PC-9 (cell line): ENCODE data around the gene ITGA3. TPM values are rescaled to one million over a fixed set of nuclear protein-coding genes. Genes with fewer than 3 reads are reported as not detected.

ENCODE experiments used
- BruUV-seq: library from RNA; stranded (reverse); fragments of 400-500 nt; replicated peaks from 2 replicates; lab custom pipeline; 2021; lab: Mats Ljungman, UMichigan
- CTCF ChIA-PET: fragments of 300-600 bp; sonication (Branson Sonifier 250); formaldehyde crosslinking; loops from one replicate; lab custom pipeline; 2022; ENCODE audit warnings: antibody characterized with exemption; lab: Charles Lee
- POLR2A ChIA-PET: fragments of 300-600 bp; sonication (Branson Sonifier 250); formaldehyde crosslinking; loops from one replicate; lab custom pipeline; 2022; ENCODE audit warnings: antibody characterized with exemption; ENCODE audit not compliant: unreplicated experiment; lab: Charles Lee
- DNase-seq, 2 experiments: peaks; one replicate each; pipeline versions ENCODE4 v3.0.0 to v3.0.0-alpha.2; 2015 to 2022; ENCODE audit warnings: mixed read lengths in 1 of 2
- H2AFZ ChIP-seq: fragments of 200-600 bp; sonication (generic); 2 replicates; pipeline ENCODE4 v1.8.1; 2017; ENCODE audit warnings: antibody characterized with exemption
- H3F3A ChIP-seq: fragments of 200-600 bp; sonication (generic); 2 replicates; pipeline ENCODE4 v1.8.1; 2017; ENCODE audit warnings: antibody characterized with exemption, mild to moderate bottlenecking, low read depth; ENCODE audit not compliant: insufficient read depth
- H3K27ac ChIP-seq: fragments of 200-600 bp; sonication (generic); 2 replicates; pipeline ENCODE4 v1.6.1; 2016; ENCODE audit warnings: mixed run types
- H3K27me3 ChIP-seq: fragments of 200-600 bp; sonication (generic); 2 replicates; pipeline ENCODE4 v1.6.1; 2016; ENCODE audit warnings: low read depth, mixed run types; ENCODE audit not compliant: insufficient read depth
- H3K36me3 ChIP-seq: fragments of 200-600 bp; sonication (generic); 2 replicates; pipeline ENCODE4 v1.6.1; 2016; ENCODE audit warnings: low read depth, mixed run types
- H3K4me1 ChIP-seq: fragments of 200-600 bp; sonication (generic); replicated peaks from 2 replicates; pipeline ENCODE4 v1.6.1; 2016; ENCODE audit warnings: mixed run types; ENCODE audit not compliant: insufficient read depth
- H3K4me2 ChIP-seq: fragments of 200-600 bp; sonication (generic); 2 replicates; pipeline ENCODE4 v1.6.1; 2017; ENCODE audit warnings: mixed run types
- H3K4me3 ChIP-seq: fragments of 200-600 bp; sonication (generic); 2 replicates; pipeline ENCODE4 v1.6.1; 2016; ENCODE audit warnings: mixed run types
- H3K79me2 ChIP-seq: fragments of 200-600 bp; sonication (generic); 2 replicates; pipeline ENCODE4 v1.6.1; 2017; ENCODE audit warnings: low read depth, mixed run types
- H3K9me2 ChIP-seq: fragments of 200-600 bp; sonication (generic); 2 replicates; pipeline ENCODE4 v1.8.1; 2017; ENCODE audit warnings: mild to moderate bottlenecking; ENCODE audit not compliant: insufficient read depth
- H3K9me3 ChIP-seq: fragments of 200-600 bp; sonication (generic); 2 replicates; pipeline ENCODE4 v1.8.1; 2016; ENCODE audit warnings: low read depth; ENCODE audit not compliant: insufficient read depth
- H4K20me1 ChIP-seq: fragments of 200-600 bp; sonication (generic); 2 replicates; pipeline ENCODE4 v1.8.1; 2017; ENCODE audit not compliant: insufficient read depth
- CTCF ChIP-seq: fragments of 200-600 bp; sonication (generic); conservative IDR thresholded peaks from 2 replicates; pipeline ENCODE4 v1.6.1; 2017; ENCODE audit warnings: mixed run types, antibody characterized with exemption, mild to moderate bottlenecking, moderate library complexity
- EZH2 ChIP-seq: fragments of 200-600 bp; sonication (generic); IDR thresholded peaks from 2 replicates; pipeline ENCODE4 v1.8.0; 2017; ENCODE audit warnings: antibody characterized with exemption, low read depth
- intact Hi-C: fragments of 100-400 bp; cut with micrococcal nuclease; formaldehyde crosslinking; loops from one replicate; pipeline ENCODE4 v1.10.0; 2022; ENCODE audit not compliant: unreplicated experiment
- total RNA-seq: library from RNA; stranded (reverse); gene quantifications from 2 replicates; pipeline ENCODE4 v1.2.3, GENCODE V29; 2021

The ITGA3 gene
- total RNA-seq, 1 experiment from 2014 or later = 291 TPM

- peaks cover 66% of the 10 kb centered on the region for H3F3A ChIP-seq
- peak overlapping the region; percentile 97 for H3K27ac ChIP-seq
- H3K36me3 ChIP-seq = no peaks in the 10 kb centered on the region
- H3K4me1 ChIP-seq = peaks cover 87% of the 10 kb centered on the region
- DNase-seq = peak; percentile 95 to 98
- no peaks in the 10 kb centered on the region for H3K9me3 ChIP-seq
- H3K9me2 ChIP-seq = no peaks in the 10 kb centered on the region
- no peaks in the 10 kb centered on the region for H4K20me1 ChIP-seq
- TF ChIP-seq CTCF (no peak), EZH2 (no peak)
- ChIA-PET POLR2A (no interaction called here), CTCF (no interaction called here)
- peak overlapping the region; percentile 17; the same call in 1 of the 2 replicates for H3K4me3 ChIP-seq
- no peaks in the 10 kb centered on the region for H3K27me3 ChIP-seq
- intact Hi-C loops = loop anchor here (1.0 kb wide), 3 partner anchors 8 to 23 kb away; no protein-coding TSS in a partner anchor
- no peak overlapping the region for H2AFZ ChIP-seq
- peak overlapping the region; percentile 92 for H3K4me2 ChIP-seq
- peaks cover 21% of the 10 kb centered on the region for H3K79me2 ChIP-seq
- BruUV-seq = no TSS peak
These were observed 4.8 kb upstream of the ITGA3 start for GRCh38 chr17:50051082-50051576.

- DNase-seq = no peak
- Histone ChIP-seq H4K20me1 (no peaks in the 10 kb centered on the region), H3K27me3 (no peaks in the 10 kb centered on the region), H2AFZ (no peak overlapping the region), H3K79me2 (peaks cover 26% of the 10 kb centered on the region), H3K9me3 (no peaks in the 10 kb centered on the region), H3K9me2 (no peaks in the 10 kb centered on the region), H3K4me3 (peak overlapping the region; percentile 5; the same call in 1 of the 2 replicates), H3K27ac (peak overlapping the region; percentile 97), H3K4me2 (peak overlapping the region; percentile 92), H3F3A (peaks cover 71% of the 10 kb centered on the region), H3K36me3 (no peaks in the 10 kb centered on the region), H3K4me1 (peaks cover 82% of the 10 kb centered on the region)
- CTCF ChIA-PET = no interaction called here
- BruUV-seq = no TSS peak
- TF ChIP-seq CTCF (no peak), EZH2 (no peak)
- intact Hi-C loops = loop anchor here (1.0 kb wide), 3 partner anchors 8 to 23 kb away; no protein-coding TSS in a partner anchor
- POLR2A ChIA-PET = interaction anchor here (0.6 kb wide), 1 partner anchor 24 kb away, joined by 6 read pairs; no protein-coding TSS in a partner anchor
These were observed 4.3 kb upstream of the ITGA3 start for GRCh38 chr17:50051606-50052005.

GRCh38 chr17:50052241-50052796 is 3.6 kb upstream of the ITGA3 start:
- POLR2A ChIA-PET = interaction anchor here (0.6 to 1.6 kb wide), 4 partner anchors 10 to 26 kb away, joined by 6 to 7 read pairs (median 6); no protein-coding TSS in a partner anchor
- CTCF ChIA-PET = interaction anchor here (0.6 kb wide), 1 partner anchor 529 kb away, joined by 8 read pairs; no protein-coding TSS in a partner anchor
- no peak overlapping the region for H3K4me3 ChIP-seq
- peaks cover 33% of the 10 kb centered on the region for H3K79me2 ChIP-seq
- peaks cover 78% of the 10 kb centered on the region for H3F3A ChIP-seq
- TF ChIP-seq EZH2 = no peak
- TF ChIP-seq CTCF = no peak
- peaks cover 75% of the 10 kb centered on the region for H3K4me1 ChIP-seq
- peaks cover 6% of the 10 kb centered on the region for H3K36me3 ChIP-seq
- no peaks in the 10 kb centered on the region for H3K27me3 ChIP-seq
- peaks cover 6% of the 10 kb centered on the region for H4K20me1 ChIP-seq
- H3K4me2 ChIP-seq = peak overlapping the region; percentile 92
- no peak for DNase-seq
- H3K9me3 ChIP-seq = no peaks in the 10 kb centered on the region
- intact Hi-C loops = no loop called here
- no TSS peak for BruUV-seq
- no peaks in the 10 kb centered on the region for H3K9me2 ChIP-seq
- H2AFZ ChIP-seq = no peak overlapping the region
- H3K27ac ChIP-seq = peak overlapping the region; percentile 97
